Lung (tissue), 12 donors: ENCODE measurements around the gene MLXIPL. TPM values are rescaled to one million over a fixed set of nuclear protein-coding genes. Genes with fewer than 3 reads are reported as not detected.

Source experiments
- ATAC-seq: fragments of 200-7000 bp; cut with Tn5 transposase; one replicate; pipeline ENCODE4 v1.9.1; 2020; ENCODE audit warnings: moderate number of reproducible peaks; ENCODE audit not compliant: insufficient read depth, low FRiP score
- DNase-seq, 3 donors: peaks; one replicate each; pipeline ENCODE4 v3.0.0-alpha.2; 2013 to 2017
- H3K27ac ChIP-seq, 2 donors: one replicate each; pipeline ENCODE4 v1.5.1; 2013; ENCODE audit warnings: mild to moderate bottlenecking in 2 of 2, moderate library complexity in 2 of 2, control low read depth in 1 of 2, inconsistent platforms in 1 of 2, low read depth in 1 of 2, low read length in 1 of 2
- H3K27me3 ChIP-seq, 3 donors: one replicate each; pipeline ENCODE4 v1.5.1; 2013; ENCODE audit warnings: low read length in 2 of 3; ENCODE audit not compliant: control insufficient read depth in 3 of 3, insufficient read depth in 3 of 3
- H3K36me3 ChIP-seq, 4 donors: one replicate each; pipeline ENCODE4 v1.5.1; 2013; ENCODE audit warnings: low read length in 4 of 4, mild to moderate bottlenecking in 1 of 4, moderate library complexity in 1 of 4; ENCODE audit not compliant: control insufficient read depth in 4 of 4, insufficient read depth in 4 of 4
- H3K4me1 ChIP-seq, 5 donors: one replicate each; pipeline ENCODE4 v1.5.1; 2013; ENCODE audit warnings: low read length in 5 of 5, mild to moderate bottlenecking in 2 of 5, moderate library complexity in 1 of 5; ENCODE audit not compliant: control insufficient read depth in 5 of 5, insufficient read depth in 5 of 5
- H3K4me3 ChIP-seq: one replicate; pipeline ENCODE4 v1.5.1; 2013; ENCODE audit warnings: mild to moderate bottlenecking, control low read depth, moderate library complexity
- H3K9ac ChIP-seq, 2 donors: one replicate each; pipeline ENCODE4 v1.5.1; 2013; ENCODE audit warnings: low read length in 2 of 2, control low read depth in 1 of 2; ENCODE audit not compliant: insufficient read depth in 1 of 2
- H3K9me3 ChIP-seq, 4 donors: one replicate each; pipeline ENCODE4 v1.5.1; 2013; ENCODE audit warnings: low read length in 3 of 4, mild to moderate bottlenecking in 1 of 4, moderate library complexity in 1 of 4; ENCODE audit not compliant: control insufficient read depth in 4 of 4, insufficient read depth in 3 of 4
- WGBS, 2 donors: extraction: QIAGEN DNeasy Blood & Tissue Kit; methylation state at CpG; one replicate each; pipeline ENCODE4 v1.1.7; 2013; 5-methylcytosine and 5-hydroxymethylcytosine counted together
- polyA plus RNA-seq, 2 donors: library from polyadenylated mRNA; stranded (reverse); fragments of 200-250 nt; gene quantifications; one replicate each; pipeline ENCODE4 v1.2.1, GENCODE V29; 2013
- total RNA-seq, 2 donors: library from RNA; depleted of rRNA in 1 of 2; stranded (reverse); fragments of >200 nt in 1 of 2; gene quantifications; one replicate each; pipeline ENCODE4 v1.2.1, GENCODE V29; 2014 to 2021
- TF ChIP-seq, protein P1 (sequence below): IDR thresholded peaks from 2 replicates; pipeline ENCODE4 v1.5.1; 2012; ENCODE audit warnings: mild to moderate bottlenecking; ENCODE audit errors: control extremely low read depth, extremely low read depth
- donor health status: control.
- donor health status: control.
- donor health status: Bipolar disorder and iron deficiency.
- donor health status: healthy.
- donor health status: DM: yes; HTN: yes; CAD: no.

MLXIPL gene
- total and polyA plus RNA-seq, 4 donors: 1.3 to 16.1 (median 6.7) TPM

GRCh38 chr7:73633844-73634243, 9.5 kb upstream of the MLXIPL start:
- Histone ChIP-seq H3K27ac (no peak overlapping the region), H3K4me3 (no peak overlapping the region), H3K9me3 (peaks cover 0 to 2% (median 0%) of the 10 kb centered on the region in 4 donors), H3K36me3 (no peaks in the 10 kb centered on the region), H3K4me1 (no peaks in the 10 kb centered on the region), H3K9ac (no peak overlapping the region), H3K27me3 (peaks cover 0 to 7% (median 4%) of the 10 kb centered on the region in 3 donors)
- DNase-seq (no peak), ATAC-seq (no peak)
- WGBS, 2 donors: 82 to 89% methylated on average over 8 of the region's 8 CpGs
- TF ChIP-seq, protein P1, sequence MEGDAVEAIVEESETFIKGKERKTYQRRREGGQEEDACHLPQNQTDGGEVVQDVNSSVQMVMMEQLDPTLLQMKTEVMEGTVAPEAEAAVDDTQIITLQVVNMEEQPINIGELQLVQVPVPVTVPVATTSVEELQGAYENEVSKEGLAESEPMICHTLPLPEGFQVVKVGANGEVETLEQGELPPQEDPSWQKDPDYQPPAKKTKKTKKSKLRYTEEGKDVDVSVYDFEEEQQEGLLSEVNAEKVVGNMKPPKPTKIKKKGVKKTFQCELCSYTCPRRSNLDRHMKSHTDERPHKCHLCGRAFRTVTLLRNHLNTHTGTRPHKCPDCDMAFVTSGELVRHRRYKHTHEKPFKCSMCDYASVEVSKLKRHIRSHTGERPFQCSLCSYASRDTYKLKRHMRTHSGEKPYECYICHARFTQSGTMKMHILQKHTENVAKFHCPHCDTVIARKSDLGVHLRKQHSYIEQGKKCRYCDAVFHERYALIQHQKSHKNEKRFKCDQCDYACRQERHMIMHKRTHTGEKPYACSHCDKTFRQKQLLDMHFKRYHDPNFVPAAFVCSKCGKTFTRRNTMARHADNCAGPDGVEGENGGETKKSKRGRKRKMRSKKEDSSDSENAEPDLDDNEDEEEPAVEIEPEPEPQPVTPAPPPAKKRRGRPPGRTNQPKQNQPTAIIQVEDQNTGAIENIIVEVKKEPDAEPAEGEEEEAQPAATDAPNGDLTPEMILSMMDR: no peak

DNA sequence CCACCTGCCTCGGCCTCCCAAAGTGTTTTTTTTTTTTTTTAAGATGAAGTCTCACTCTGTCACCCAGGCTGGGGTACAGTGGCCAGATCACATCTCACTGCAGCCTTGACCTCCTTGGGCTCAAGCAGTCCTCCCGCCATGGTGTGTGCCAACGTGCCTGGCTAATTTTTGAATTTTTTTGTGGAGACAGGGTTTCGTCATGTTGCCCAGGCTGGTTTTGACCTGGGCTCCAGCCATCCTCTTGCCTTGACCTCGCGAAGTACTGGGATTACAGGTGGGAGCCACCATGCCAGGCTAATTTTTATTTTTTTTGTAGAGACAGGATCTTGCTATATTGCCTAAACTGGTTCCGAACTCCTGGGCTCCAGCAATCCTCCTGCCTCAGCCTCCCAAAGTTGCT, 9.0 kb upstream of the MLXIPL start:
- no peak overlapping the region for H3K27ac ChIP-seq
- 77 to 90% methylated on average over 7 of the region's 7 CpGs for WGBS, 2 donors
- H3K4me1 ChIP-seq: no peaks in the 10 kb centered on the region
- H3K27me3 ChIP-seq: peaks cover 0 to 9% (median 4%) of the 10 kb centered on the region in 3 donors
- H3K9ac ChIP-seq: no peak overlapping the region
- H3K4me3 ChIP-seq: no peak overlapping the region
- no peak for ATAC-seq
- no peaks in the 10 kb centered on the region for H3K36me3 ChIP-seq
- peaks cover 0 to 2% (median 0%) of the 10 kb centered on the region in 4 donors for H3K9me3 ChIP-seq
- no peak for DNase-seq
- TF ChIP-seq, protein P1: no peak

DNA sequence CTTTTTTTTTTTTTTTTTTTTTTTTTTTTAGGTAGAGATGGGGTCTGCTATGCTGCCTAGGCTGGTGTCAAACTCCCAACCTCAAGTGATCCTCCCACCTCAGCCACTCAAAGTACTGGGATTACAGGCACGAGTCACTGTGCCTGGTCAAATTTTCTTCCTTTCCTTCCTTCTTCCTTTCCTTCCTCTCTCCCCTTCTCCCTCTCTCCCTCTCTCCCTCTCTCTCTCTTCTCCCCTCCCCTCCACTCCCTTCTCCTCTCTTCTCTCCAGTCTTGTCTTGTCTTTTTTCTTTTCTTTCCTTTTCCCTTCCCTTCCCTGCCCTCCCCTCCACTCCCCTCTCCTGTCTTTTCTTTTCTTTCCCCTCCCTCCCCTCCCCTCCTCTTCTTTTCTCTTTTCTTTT, 7.2 kb upstream of the MLXIPL start:
- 23 to 26% methylated on average over 1 of the region's 1 CpG for WGBS, 2 donors
- TF ChIP-seq, protein P1: no peak
- Histone ChIP-seq H3K4me1 (no peaks in the 10 kb centered on the region), H3K36me3 (no peaks in the 10 kb centered on the region), H3K27ac (no peak overlapping the region), H3K4me3 (no peak overlapping the region), H3K27me3 (peaks cover 4 to 18% (median 4%) of the 10 kb centered on the region in 3 donors), H3K9ac (no peak overlapping the region), H3K9me3 (peaks cover 0 to 2% (median 0%) of the 10 kb centered on the region in 4 donors)
- ATAC-seq (no peak), DNase-seq (no peak)

DNA sequence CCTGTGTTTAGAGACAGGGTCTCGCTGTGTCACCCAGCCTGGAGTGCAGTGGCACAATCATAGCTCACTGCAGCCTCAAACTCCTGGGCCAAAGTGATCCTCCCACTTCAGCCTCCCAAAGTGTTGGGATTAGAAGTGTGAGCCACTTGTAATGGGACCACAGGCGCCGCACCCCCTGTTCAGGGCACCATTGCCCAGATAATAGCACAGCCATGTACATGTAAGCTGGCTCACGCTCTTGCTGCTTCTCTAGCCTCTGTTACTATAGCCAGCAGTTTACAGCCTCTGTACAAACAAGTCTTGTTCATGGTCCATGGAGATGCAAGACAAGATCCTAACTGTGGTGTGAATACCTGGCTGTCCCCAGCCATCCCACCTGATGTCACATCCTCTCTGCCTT, 4.2 kb upstream of the MLXIPL start:
- 70 to 89% methylated on average over 4 of the region's 4 CpGs for WGBS, 2 donors
- H3K27me3 ChIP-seq: peaks cover 4 to 34% (median 9%) of the 10 kb centered on the region in 3 donors
- TF ChIP-seq, protein P1: no peak
- peaks cover 0 to 6% (median under 1%) of the 10 kb centered on the region in 5 donors for H3K4me1 ChIP-seq
- DNase-seq (no peak), ATAC-seq (no peak)
- no peak overlapping the region for H3K9ac ChIP-seq
- no peak overlapping the region for H3K27ac ChIP-seq
- no peak overlapping the region for H3K4me3 ChIP-seq
- peaks cover 0 to 2% (median 0%) of the 10 kb centered on the region in 4 donors for H3K9me3 ChIP-seq
- H3K36me3 ChIP-seq: no peaks in the 10 kb centered on the region
